Activated naive CD4-positive, alpha-beta T cell treated with anti-CD3 and anti-CD28 coated beads, Interleukin-2, amount 50 U/mL, for 24 hours (primary cell): ENCODE results near the gene CD4.

ENCODE experiments used
- H3K27ac Mint-ChIP-seq: one replicate; pipeline ENCODE4 v1.8.0; 2021; ENCODE audit warnings: mild to moderate bottlenecking, mixed read lengths
- H3K27me3 Mint-ChIP-seq: one replicate; pipeline ENCODE4 v1.8.0; 2021; ENCODE audit warnings: mixed read lengths
- H3K36me3 Mint-ChIP-seq: one replicate; pipeline ENCODE4 v1.8.0; 2021; ENCODE audit warnings: mixed read lengths
- H3K4me1 Mint-ChIP-seq: one replicate; pipeline ENCODE4 v1.8.0; 2021; ENCODE audit warnings: mixed read lengths
- H3K4me3 Mint-ChIP-seq: one replicate; pipeline ENCODE4 v1.8.0; 2021; ENCODE audit warnings: mild to moderate bottlenecking, mixed read lengths
- H3K9me3 Mint-ChIP-seq: one replicate; pipeline ENCODE4 v1.8.0; 2021; ENCODE audit warnings: mixed read lengths

Gene CD4

DNA sequence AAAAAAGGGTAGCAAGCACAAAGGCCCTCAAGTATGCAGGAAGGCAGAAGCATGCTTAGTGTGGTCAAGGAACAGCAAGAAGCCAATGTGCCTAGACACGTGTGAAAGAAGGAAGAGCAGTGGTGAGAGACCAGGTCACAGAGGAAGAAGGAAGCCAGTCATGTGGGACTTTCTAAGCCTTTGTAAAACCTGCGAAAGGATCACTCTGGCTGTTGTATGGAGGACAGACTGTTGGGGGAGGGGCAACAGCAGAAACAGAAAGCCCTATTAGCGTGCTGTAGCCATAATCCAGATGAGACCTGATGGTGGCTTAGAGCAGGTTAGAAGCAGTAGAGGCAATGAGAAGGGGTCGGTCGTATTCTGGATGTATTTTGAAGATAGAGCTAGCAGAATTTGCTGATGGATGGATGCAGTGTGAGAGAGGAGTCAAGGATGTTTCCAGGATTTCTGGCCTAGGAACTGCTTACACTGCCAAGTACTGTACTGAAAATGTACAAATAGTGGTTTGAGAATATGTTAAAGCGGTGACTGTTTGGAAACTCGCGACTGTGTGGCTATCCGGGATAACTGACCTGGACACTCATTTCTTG is 30.7 kb upstream of the CD4 start:
- Mint-ChIP-seq H3K4me1 (peaks cover 12% of the 10 kb centered on the region), H3K27me3 (no peaks in the 10 kb centered on the region), H3K27ac (no peak overlapping the region), H3K9me3 (no peaks in the 10 kb centered on the region), H3K4me3 (no peak overlapping the region), H3K36me3 (no peaks in the 10 kb centered on the region)

DNA sequence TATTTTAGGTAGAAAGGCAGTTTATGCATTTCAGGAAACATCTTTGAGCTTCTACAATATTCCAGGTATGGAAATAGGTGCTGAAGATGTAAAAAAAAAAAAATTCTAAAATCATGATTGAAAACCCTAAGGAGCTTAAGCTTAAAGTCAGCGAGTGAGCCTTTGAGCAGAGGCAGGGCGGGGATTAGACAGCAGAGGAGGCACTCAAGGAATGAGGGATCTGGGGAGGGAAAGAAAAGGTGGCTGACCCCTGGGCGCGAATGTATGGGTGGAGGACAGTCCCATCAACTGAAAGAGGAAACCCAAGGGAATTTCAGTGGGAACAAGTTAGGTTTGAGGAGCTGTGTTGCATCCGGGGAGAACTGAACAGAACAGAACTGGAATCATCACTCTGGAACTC is 29.6 kb upstream of the CD4 start:
- H3K4me3 Mint-ChIP-seq = no peak overlapping the region
- H3K36me3 Mint-ChIP-seq = no peaks in the 10 kb centered on the region
- H3K4me1 Mint-ChIP-seq = peaks cover 14% of the 10 kb centered on the region
- peaks cover 4% of the 10 kb centered on the region for H3K27me3 Mint-ChIP-seq
- no peak overlapping the region for H3K27ac Mint-ChIP-seq
- H3K9me3 Mint-ChIP-seq = no peaks in the 10 kb centered on the region

DNA sequence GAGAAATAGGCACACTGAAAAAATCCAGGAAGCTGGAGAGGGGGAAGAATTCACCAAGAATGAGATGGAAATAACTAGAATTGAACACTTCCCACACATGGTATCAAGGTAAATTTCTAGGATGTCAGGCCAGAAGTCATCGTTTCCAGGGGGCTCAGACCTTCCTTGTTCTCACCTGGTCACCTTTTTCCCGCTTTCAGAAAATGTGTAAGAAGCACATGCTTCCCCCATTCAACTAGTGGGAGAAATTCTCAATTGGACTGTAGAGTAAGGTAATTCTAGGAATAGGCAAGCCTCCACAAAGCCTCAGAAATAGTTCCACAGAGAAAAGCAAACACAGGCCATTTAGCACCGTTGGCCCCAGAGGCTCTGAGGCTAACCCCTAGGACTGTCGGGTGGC is 25.9 kb upstream of the CD4 start:
- Mint-ChIP-seq H3K36me3 (no peaks in the 10 kb centered on the region), H3K9me3 (no peaks in the 10 kb centered on the region), H3K4me3 (no peak overlapping the region), H3K27ac (no peak overlapping the region), H3K27me3 (peaks cover 15% of the 10 kb centered on the region), H3K4me1 (peaks cover 36% of the 10 kb centered on the region)

DNA sequence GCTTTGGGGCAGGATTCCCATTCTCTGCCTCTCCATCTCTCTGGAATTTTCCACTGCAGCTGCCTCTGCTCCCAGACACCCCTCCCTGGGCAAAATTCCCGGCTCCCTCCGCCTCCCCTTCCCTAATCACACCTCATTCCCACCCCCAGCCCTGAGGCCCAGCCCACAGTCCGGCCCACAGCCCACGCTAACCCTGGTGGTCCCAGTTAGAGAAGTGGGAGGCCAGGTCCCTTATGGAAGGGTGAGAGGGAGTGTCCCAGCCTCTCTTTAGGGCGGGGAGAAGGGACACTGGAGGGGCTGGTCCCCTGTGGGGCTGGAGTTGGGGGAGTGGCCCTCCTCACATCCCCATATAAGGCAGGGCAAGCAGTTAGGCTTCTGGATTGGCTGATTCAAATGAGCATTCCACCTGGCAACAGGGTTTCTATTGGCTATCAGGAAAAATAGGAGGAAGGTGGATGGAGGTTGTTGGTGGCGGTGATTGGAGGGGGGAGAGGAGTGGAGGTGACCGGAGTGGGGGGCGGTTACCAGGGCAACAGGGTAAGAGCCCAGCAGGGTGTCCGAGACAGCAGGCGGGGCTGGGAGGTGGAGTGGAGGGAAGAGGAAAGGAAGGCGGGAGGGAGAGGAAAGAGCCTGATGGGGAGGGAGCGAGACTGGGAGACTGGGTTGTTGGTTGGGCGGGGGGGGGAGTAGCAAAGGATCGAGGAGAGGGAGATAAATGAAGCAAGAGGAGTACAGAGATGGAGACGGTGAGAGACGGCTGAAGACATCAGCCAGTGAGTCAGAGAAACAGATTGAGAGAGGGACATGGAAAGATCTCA is 25.1 kb upstream of the CD4 start:
- Mint-ChIP-seq H3K4me3 (peak overlapping the region; percentile 54), H3K36me3 (no peaks in the 10 kb centered on the region), H3K9me3 (no peaks in the 10 kb centered on the region), H3K27ac (peak overlapping the region; percentile 72), H3K4me1 (peaks cover 33% of the 10 kb centered on the region), H3K27me3 (peaks cover 18% of the 10 kb centered on the region)

DNA sequence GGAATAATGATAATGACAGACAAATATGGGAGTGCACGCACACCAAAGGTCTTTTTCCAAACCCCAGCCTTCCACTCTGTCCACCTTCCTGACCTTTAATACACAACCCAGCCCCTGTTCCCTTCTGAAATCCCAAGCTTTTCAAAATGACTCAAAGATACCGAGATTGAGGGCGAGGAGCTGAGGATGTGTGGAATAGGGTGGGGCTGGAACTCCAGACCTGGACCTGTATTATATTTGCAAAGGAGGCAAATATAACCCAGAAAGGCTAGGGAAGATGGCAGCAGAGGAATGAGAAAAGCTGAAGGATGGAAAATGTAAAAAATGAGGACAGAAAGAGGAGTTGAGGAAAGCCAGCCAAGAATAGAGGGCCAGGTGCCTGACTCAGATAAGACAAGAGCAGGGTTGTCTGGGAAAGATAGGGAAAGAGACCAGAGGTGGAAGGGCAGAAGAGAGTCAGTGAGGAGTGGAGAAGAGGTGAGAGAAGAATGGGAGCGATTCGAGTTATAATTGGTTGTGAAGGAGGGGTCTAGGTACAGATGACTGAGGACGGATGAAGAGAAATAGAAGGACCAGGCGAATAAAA is 24.2 kb upstream of the CD4 start:
- peaks cover 33% of the 10 kb centered on the region for H3K4me1 Mint-ChIP-seq
- H3K27ac Mint-ChIP-seq = peak overlapping the region; percentile 79

DNA sequence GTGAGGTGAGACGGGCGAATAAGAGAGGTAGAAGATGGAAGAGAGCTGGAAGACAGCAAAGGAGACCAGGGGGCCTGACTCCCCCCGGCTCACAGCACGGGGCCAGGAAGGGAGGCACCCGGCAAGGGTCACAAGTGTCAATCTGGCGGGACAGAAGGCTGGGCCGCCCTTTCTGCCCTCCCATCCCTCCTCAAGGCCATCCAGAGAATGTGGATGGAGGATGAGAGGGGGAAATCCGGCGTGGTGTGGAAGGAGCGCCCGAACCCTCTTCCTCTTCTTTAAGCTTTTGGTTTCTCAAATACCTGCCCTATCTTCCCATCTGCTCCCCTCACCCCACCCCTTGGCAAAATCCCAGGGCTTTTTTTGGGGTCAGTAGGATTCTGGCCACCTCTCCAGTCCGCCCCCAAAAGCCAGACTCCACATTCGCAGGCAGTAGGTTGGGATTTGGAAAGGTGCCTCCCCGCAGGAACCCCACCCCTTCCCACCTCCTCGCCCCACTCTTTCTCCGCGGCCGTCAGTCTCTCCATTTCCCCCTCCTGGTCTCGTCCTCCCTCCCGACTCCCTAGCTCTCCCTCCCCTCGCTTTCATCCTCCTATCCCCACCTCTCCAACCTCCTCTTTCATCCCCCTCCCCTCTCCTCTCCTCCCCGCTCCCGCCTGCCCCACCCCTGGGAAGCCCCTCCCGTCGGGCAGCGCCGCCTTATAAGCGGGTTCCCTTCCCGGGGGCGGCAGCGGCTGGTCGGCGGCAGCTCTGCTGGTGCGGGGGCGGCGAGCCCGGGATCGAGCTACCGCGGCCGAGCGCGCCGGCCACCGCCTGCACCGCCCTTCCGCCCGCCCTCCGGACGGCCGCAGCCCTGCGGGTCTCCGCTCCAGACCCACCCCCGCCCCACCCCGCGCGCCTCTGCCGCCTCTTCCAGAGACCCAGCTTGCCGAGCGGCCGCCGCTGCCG is 23.4 kb upstream of the CD4 start, which contains the start of gene PTMS:
TSS of gene PTMS (plus strand) at position 730 of the 948 bp plus-strand sequence. CDS start 343 bp downstream, outside the sequence.
- H3K9me3 Mint-ChIP-seq = no peaks in the 10 kb centered on the region
- H3K36me3 Mint-ChIP-seq = no peaks in the 10 kb centered on the region
- peak within 1 kb of the TSS; percentile 88 for H3K4me3 Mint-ChIP-seq
- H3K4me1 Mint-ChIP-seq = peaks cover 35% of the 10 kb centered on the region
- H3K27me3 Mint-ChIP-seq = peaks cover 18% of the 10 kb centered on the region
- peak within 1 kb of the TSS; percentile 79 for H3K27ac Mint-ChIP-seq

More for the DNA sequence above, 24.2 kb upstream of the CD4 start:
- no peaks in the 10 kb centered on the region for H3K36me3 Mint-ChIP-seq
- peaks cover 18% of the 10 kb centered on the region for H3K27me3 Mint-ChIP-seq
- H3K9me3 Mint-ChIP-seq = no peaks in the 10 kb centered on the region
- H3K4me3 Mint-ChIP-seq = peak overlapping the region; percentile 87

DNA sequence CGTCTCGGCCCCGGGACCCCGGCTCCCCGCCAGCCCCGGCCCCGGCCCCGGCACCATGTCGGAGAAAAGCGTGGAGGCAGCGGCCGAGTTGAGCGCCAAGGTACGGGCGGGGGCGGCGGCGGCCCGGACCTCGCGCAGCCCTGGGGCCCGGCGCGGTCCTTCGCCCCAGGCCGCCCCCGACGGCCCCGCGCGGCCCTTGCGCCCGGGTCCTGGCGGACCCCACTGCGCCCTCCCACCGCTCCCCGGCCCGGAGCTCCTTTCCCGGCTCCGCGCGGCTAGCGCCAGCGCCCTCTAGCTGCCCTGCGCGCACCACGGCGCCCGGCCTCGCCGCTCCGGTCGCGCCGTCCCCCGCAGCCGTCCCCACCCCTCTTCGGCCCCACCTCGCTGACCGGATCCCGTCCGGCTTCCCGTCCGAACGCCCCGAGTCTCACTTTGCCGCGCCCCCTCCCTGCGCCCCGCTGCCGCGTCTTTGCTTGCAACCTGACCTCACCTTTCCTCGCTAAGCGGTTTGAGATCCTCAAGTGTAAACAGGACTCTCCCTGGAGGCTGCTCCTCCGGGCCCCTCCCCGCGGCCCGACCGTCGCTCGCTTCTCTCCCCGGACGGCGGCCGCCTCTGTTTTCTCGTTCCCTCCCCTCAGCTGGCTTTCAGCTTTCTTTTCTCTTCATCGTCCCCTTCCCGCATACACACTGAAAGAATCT is 22.5 kb upstream of the CD4 start:
- H3K9me3 Mint-ChIP-seq = no peaks in the 10 kb centered on the region
- peak overlapping the region; percentile 57 for H3K27ac Mint-ChIP-seq
- peak overlapping the region; percentile 88 for H3K4me3 Mint-ChIP-seq
- H3K36me3 Mint-ChIP-seq = no peaks in the 10 kb centered on the region
- peaks cover 44% of the 10 kb centered on the region for H3K4me1 Mint-ChIP-seq
- peaks cover 18% of the 10 kb centered on the region for H3K27me3 Mint-ChIP-seq

DNA sequence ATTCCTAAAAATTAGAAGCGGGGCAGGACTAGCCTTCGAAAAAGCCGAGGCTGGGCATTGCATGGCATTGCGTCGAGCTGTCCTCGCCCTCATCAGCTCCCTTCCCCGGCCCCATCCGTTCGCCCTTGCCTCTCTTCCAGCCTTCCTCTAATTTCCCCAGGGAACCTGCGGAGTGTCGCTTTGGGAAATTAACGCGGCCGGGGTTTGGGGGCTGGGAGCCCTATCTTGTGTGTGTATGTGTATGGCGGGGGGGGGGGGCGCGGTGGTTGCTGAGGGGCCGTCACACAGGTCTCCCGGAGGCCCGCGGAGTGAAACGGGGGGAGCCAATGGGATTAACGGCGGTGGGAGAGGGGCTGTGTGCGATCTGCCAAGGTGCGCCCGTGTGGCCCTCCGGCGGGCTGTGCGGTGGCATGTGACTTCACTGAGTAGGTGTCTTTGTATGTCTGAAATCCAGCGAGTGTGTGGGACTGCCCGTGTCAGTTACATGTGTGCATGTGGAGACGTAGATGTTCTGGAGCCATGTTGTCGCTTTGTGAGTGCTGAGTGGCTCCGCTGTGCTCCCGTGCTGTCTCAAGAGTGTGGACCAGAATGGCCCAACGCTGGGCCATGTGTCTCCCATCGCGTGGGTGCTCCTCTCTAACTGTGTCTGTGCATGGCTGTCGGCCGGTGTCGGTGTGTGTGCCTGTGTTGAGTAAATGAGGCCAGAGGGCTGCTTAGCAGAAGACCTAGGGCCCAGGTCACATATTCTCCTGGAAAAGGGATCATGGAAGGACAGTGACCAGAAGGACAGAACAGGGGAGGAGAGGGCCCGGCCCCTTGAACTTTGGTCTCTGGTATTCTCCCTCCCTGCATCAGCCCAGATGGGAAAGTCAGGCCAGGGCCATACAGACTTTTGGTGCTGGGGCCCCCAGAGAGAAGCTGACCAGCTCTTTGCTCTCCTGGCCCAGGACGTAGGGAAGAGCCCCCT is 21.7 kb upstream of the CD4 start:
- H3K9me3 Mint-ChIP-seq = no peaks in the 10 kb centered on the region
- H3K27ac Mint-ChIP-seq = peak overlapping the region; percentile 57
- H3K4me3 Mint-ChIP-seq = peak overlapping the region; percentile 88
- H3K4me1 Mint-ChIP-seq = peaks cover 52% of the 10 kb centered on the region
- peaks cover 18% of the 10 kb centered on the region for H3K27me3 Mint-ChIP-seq
- no peaks in the 10 kb centered on the region for H3K36me3 Mint-ChIP-seq

DNA sequence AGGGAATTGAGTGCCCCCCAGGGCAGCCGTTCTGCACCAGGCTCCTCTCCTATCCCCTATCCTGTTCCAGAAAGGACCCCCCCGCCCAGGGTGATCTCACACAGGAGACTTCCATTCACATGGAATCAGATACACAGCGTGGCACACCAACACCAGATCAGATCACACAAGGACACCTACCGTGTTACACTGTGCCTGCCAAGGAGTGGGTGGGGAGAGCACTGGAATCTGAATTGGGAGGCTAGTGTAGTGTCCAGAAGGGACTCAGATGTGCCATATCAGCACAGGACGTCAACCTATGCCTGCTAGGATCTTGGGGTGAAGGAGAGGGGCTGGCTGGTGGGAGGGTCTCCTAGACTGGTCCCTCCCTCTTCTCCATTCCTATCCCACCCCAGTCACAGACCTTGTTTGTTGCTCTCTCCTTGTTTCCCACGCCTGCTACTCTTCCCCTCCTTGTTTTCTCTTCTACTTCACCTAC is 20.9 kb upstream of the CD4 start:
- H3K27ac Mint-ChIP-seq = peak overlapping the region; percentile 10
- peaks cover 60% of the 10 kb centered on the region for H3K4me1 Mint-ChIP-seq
- no peak overlapping the region for H3K4me3 Mint-ChIP-seq

DNA sequence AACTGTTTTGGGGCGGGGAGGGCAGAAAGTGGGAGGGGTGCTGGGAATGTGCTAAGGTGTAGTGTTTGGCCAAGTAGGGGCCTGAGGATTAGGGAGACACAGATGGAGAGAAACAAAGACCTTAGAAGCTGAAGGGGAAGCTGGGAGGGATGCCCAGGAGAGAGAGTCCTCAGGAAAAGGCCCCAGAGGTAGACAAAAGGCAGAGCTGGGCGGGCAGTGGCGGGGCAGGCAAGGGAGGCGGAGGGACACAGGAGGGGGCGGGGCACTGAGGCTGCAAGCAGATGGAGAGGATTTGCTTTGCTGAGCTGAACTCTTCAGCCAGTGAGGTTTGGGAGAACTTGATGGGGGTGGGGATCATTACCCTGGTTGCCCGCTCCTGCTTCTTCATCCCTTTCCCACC is 20.3 kb upstream of the CD4 start:
- Mint-ChIP-seq H3K36me3 (no peaks in the 10 kb centered on the region), H3K4me3 (peak overlapping the region; percentile 5), H3K9me3 (no peaks in the 10 kb centered on the region), H3K27me3 (peaks cover 18% of the 10 kb centered on the region), H3K4me1 (peaks cover 62% of the 10 kb centered on the region), H3K27ac (no peak overlapping the region)

More for the DNA sequence above, 20.9 kb upstream of the CD4 start:
- Mint-ChIP-seq H3K9me3 (no peaks in the 10 kb centered on the region), H3K36me3 (no peaks in the 10 kb centered on the region), H3K27me3 (peaks cover 18% of the 10 kb centered on the region)

DNA sequence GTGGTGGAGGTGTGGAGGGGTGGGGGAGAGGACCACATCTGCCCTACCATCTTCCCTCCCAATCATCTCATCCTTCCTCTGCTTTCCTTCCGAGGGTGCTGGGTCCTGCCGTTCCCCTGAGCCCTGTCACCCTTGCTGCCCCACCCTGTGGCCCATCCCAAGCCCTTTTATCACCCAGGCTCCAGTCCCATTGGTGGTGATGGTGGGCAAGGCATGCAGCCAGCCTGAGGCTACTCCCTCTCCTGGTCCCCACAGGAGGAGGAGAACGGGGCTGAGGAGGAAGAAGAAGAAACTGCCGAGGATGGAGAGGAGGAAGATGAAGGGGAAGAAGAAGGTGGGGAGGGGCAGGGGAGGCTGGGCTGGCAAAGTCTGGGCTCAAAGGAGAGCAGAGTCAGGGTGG is 19.7 kb upstream of the CD4 start:
- H3K4me3 Mint-ChIP-seq = no peak overlapping the region
- H3K4me1 Mint-ChIP-seq = peaks cover 62% of the 10 kb centered on the region
- H3K27ac Mint-ChIP-seq = no peak overlapping the region
- H3K9me3 Mint-ChIP-seq = no peaks in the 10 kb centered on the region
- H3K27me3 Mint-ChIP-seq = peaks cover 15% of the 10 kb centered on the region
- no peaks in the 10 kb centered on the region for H3K36me3 Mint-ChIP-seq

DNA sequence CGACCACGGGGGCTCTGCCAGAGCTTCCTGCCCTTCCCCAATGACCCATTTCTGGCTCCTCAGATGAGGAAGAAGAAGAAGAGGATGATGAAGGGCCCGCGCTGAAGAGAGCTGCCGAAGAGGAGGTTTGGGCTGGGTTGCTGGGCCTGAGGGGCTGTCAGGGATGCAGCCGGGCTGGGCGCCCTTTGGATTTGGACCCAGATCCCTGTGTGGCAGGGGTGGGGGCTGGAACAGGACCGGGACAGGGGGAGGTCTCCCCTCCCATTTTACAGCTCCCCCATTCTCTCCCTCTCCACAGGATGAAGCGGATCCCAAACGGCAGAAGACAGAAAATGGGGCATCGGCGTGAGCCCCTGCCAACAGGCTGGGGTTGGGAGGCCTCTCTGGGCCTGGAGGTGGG is 19.2 kb upstream of the CD4 start:
- Mint-ChIP-seq H3K36me3 (no peaks in the 10 kb centered on the region), H3K4me3 (no peak overlapping the region), H3K4me1 (peaks cover 63% of the 10 kb centered on the region), H3K27me3 (peaks cover 13% of the 10 kb centered on the region), H3K9me3 (no peaks in the 10 kb centered on the region), H3K27ac (no peak overlapping the region)

DNA sequence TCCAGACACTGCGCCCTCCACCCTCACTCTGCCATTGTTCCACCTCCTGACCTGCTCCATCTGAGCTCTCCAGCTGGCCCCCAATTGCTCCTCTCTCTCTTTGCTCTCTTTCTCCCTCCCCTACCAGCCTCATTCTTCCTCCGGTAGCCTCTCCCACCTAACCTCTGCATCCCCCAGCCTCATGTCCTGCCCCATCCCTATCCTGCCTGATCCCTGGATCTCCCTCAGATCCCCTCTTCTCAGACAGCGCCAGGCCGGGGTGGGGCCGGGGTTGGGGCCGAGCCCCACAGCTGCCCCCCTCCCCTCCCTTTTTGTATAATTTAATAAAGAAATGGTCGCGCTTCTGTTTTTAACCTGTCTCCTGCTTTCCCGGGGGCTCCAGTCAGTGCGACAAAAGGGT is 18.7 kb upstream of the CD4 start:
- no peaks in the 10 kb centered on the region for H3K36me3 Mint-ChIP-seq
- H3K9me3 Mint-ChIP-seq = no peaks in the 10 kb centered on the region
- no peak overlapping the region for H3K4me3 Mint-ChIP-seq
- H3K27ac Mint-ChIP-seq = no peak overlapping the region
- peaks cover 63% of the 10 kb centered on the region for H3K4me1 Mint-ChIP-seq
- H3K27me3 Mint-ChIP-seq = peaks cover 8% of the 10 kb centered on the region

DNA sequence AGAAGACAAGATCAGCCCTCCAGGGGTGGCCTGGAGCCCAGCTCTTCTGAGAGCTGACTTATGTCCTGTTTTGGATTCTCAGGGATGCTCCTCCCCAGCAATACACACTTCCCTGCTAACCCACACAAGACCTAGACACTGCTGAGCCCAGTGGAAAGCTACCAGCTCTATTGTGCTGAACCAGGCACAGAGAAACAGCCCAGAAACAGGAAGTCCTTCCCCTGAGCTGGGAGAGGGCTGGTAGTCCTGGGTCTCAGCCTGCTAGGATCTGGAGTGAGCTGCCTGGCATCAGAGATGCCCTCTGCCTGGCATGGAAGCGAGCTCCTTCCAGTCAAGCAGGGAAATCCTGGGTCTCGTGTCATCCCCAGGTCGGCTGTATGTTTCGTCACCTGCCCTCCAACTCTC is 18.2 kb upstream of the CD4 start:
- no peak overlapping the region for H3K27ac Mint-ChIP-seq
- peaks cover 7% of the 10 kb centered on the region for H3K27me3 Mint-ChIP-seq
- H3K36me3 Mint-ChIP-seq = no peaks in the 10 kb centered on the region

More for the DNA sequence above, 18.2 kb upstream of the CD4 start:
- H3K4me1 Mint-ChIP-seq = peaks cover 63% of the 10 kb centered on the region
- no peak overlapping the region for H3K4me3 Mint-ChIP-seq
- H3K9me3 Mint-ChIP-seq = no peaks in the 10 kb centered on the region
